ENCODE measurements around the gene GCFC2.

DNA sequence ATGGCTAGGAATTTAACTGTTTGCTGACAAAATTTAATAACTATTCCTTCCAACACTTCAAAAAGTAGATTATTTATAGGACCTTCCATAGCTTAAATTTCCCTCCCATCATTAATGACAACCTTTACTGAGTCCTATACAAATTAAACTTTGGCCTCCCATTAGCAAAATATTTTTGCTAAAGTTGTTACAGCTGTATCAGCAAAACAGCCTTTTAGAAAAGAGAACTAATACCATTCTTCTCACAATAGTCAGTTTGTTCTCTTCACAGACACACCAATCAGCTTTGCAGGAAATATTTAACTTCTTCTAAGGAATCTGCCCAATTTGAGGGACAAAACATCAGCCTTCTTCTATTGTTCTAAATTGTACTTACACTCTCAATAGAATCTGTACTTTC is 12.0 kb upstream of the GCFC2 start:
- TF ChIP-seq LEF1 (IDR thresholded peaks at IDR 0.05; ENCODE audit: borderline replicate concordance) (no peak), CTBP1 (IDR thresholded peaks at IDR 0.05; ENCODE audit: borderline replicate concordance) (no peak), ZNF384 (IDR thresholded peaks at IDR 0.05) (no peak), BHLHE40 (IDR thresholded peaks at IDR 0.05; ENCODE audit: borderline replicate concordance) (no peak), FOXA1 (IDR thresholded peaks at IDR 0.05) (no peak), HDGF (IDR thresholded peaks at IDR 0.05; ENCODE audit: borderline replicate concordance) (no peak), NFRKB (IDR thresholded peaks at IDR 0.05) (no peak), TARDBP (IDR thresholded peaks at IDR 0.05) (no peak), FOXM1 (IDR thresholded peaks at IDR 0.05; ENCODE audit: borderline replicate concordance) (no peak), PKNOX1 (IDR thresholded peaks at IDR 0.05) (no peak), ELF4 (IDR thresholded peaks at IDR 0.05) (no peak), SP1 (IDR thresholded peaks at IDR 0.05) (no peak)
